B cell (primary cell): ENCODE data around the gene GDI2. TPM values are rescaled to one million over a fixed set of nuclear protein-coding genes. Genes with fewer than 3 reads are reported as not detected.

Experiments
- ATAC-seq: fragments of 200-7000 bp; cut with Tn5 transposase; one replicate; pipeline ENCODE4 v1.10.0; 2021; ENCODE audit warnings: low read depth, mild to moderate bottlenecking, moderate number of reproducible peaks, moderate library complexity
- CTCF ChIA-PET: fragments of 350-600 bp; sonication (Branson Sonifier 250); formaldehyde crosslinking; loops from one replicate; lab custom pipeline; 2021; ENCODE audit warnings: antibody characterized with exemption, inconsistent platforms; lab: Charles Lee
- POLR2A ChIA-PET: fragments of 350-600 bp; sonication (Branson Sonifier 250); formaldehyde crosslinking; loops from one replicate; lab custom pipeline; 2021; ENCODE audit warnings: antibody characterized with exemption; lab: Charles Lee
- DNase-seq: peaks from one replicate; pipeline ENCODE4 v3.0.0; 2013
- H2AFZ ChIP-seq: 2 replicates; pipeline ENCODE4 v1.6.1; 2012; ENCODE audit warnings: mild to moderate bottlenecking, low read depth, low read length; ENCODE audit not compliant: insufficient read depth, poor library complexity, severe bottlenecking
- H3K27ac ChIP-seq, 2 donors: 1 replicate in 1 of 2; 2 replicates in 1 of 2; pipeline ENCODE4 v1.5.1; 2012 to 2013; ENCODE audit warnings: low read length in 2 of 2, mild to moderate bottlenecking in 2 of 2, moderate library complexity in 1 of 2
- H3K27me3 ChIP-seq, 4 experiments: fragments of 200-600 bp in 1 of 4; sonication (generic) in 1 of 4; replicated peaks in 1 of 4; 1 replicate in 2 of 4; 2 replicates in 2 of 4; pipeline versions ENCODE4 v1.6.1 to v1.7.0; 2013 to 2016; ENCODE audit warnings: low read length in 3 of 4, mild to moderate bottlenecking in 2 of 4, mixed read lengths in 1 of 4, moderate library complexity in 1 of 4; ENCODE audit not compliant: insufficient read depth in 4 of 4, control insufficient read depth in 3 of 4; ENCODE audit errors: control extremely low read depth in 1 of 4
- H3K36me3 ChIP-seq, 2 experiments: replicated peaks in 1 of 2; 1 replicate in 1 of 2; 2 replicates in 1 of 2; pipeline versions ENCODE4 v1.6.1 to v1.7.1; 2013; ENCODE audit warnings: low read length in 1 of 2; ENCODE audit not compliant: insufficient read depth in 2 of 2, control insufficient read depth in 1 of 2; ENCODE audit errors: control extremely low read depth in 1 of 2, extremely low read depth in 1 of 2
- H3K4me1 ChIP-seq, 2 donors: fragments of 200-600 bp in 1 of 2; sonication (generic) in 1 of 2; 1 replicate in 1 of 2; 2 replicates in 1 of 2; pipeline versions ENCODE4 v1.5.1 to v1.6.1; 2013 to 2017; ENCODE audit warnings: low read length in 2 of 2; ENCODE audit not compliant: control insufficient read depth in 2 of 2, insufficient read depth in 2 of 2
- H3K4me2 ChIP-seq: replicated peaks from 2 replicates; pipeline ENCODE3; 2012; ENCODE audit warnings: mild to moderate bottlenecking, low read depth, low read length; ENCODE audit not compliant: poor library complexity, severe bottlenecking
- H3K4me3 ChIP-seq, 5 experiments: fragments of 200-600 bp in 1 of 5; sonication (generic) in 1 of 5; 1 replicate in 3 of 5; 2 replicates in 2 of 5; pipeline versions ENCODE4 v1.5.1 to v1.7.0; 2011 to 2016; ENCODE audit warnings: low read length in 4 of 5, mild to moderate bottlenecking in 4 of 5, low read depth in 2 of 5, control low read depth in 1 of 5, moderate library complexity in 1 of 5; ENCODE audit not compliant: insufficient read depth in 1 of 5; ENCODE audit errors: control extremely low read depth in 1 of 5, extremely low read depth in 1 of 5
- H3K79me2 ChIP-seq: fragments of 200-600 bp; sonication (generic); one replicate; pipeline ENCODE4 v1.6.0; 2016; ENCODE audit warnings: low read length; ENCODE audit not compliant: control insufficient read depth, insufficient read depth
- H3K9ac ChIP-seq: fragments of 200-600 bp; sonication (generic); 2 replicates; pipeline ENCODE4 v1.6.1; 2017; ENCODE audit warnings: mild to moderate bottlenecking, low read length, moderate library complexity
- H3K9me3 ChIP-seq, 3 donors: one replicate each; pipeline versions ENCODE4 v1.6.1 to v1.7.1; 2013; ENCODE audit warnings: low read length in 2 of 3; ENCODE audit not compliant: control insufficient read depth in 2 of 3, insufficient read depth in 1 of 3; ENCODE audit errors: control extremely low read depth in 1 of 3
- H4K20me1 ChIP-seq: 2 replicates; pipeline ENCODE4 v1.6.0; 2012; ENCODE audit warnings: mild to moderate bottlenecking, low read length; ENCODE audit not compliant: insufficient read depth, control insufficient read depth, poor library complexity, severe bottlenecking
- H3K27ac Mint-ChIP-seq: one replicate; pipeline ENCODE4 v1.8.0; 2021; ENCODE audit warnings: mixed read lengths
- H3K27me3 Mint-ChIP-seq: one replicate; pipeline ENCODE4 v1.8.0; 2021; ENCODE audit warnings: mixed read lengths
- H3K4me1 Mint-ChIP-seq: one replicate; pipeline ENCODE4 v1.8.0; 2021; ENCODE audit warnings: mixed read lengths
- H3K4me3 Mint-ChIP-seq: one replicate; pipeline ENCODE4 v1.8.0; 2021; ENCODE audit warnings: mixed read lengths
- H3K9me3 Mint-ChIP-seq: one replicate; pipeline ENCODE4 v1.8.0; 2022; ENCODE audit warnings: mixed read lengths; ENCODE audit not compliant: insufficient read depth
- EZH2 ChIP-seq: IDR thresholded peaks from 2 replicates; pipeline ENCODE4 v1.6.1; 2012; ENCODE audit warnings: borderline replicate concordance, low read depth, mild to moderate bottlenecking, moderate library complexity, low read length; ENCODE audit not compliant: insufficient read depth, poor library complexity, severe bottlenecking
- WGBS: methylation state at CpG from one replicate; pipeline ENCODE4 v1.1.5; 2013; ENCODE audit warnings: missing lambda C conversion rate; ENCODE audit not compliant: insufficient coverage; 5-methylcytosine and 5-hydroxymethylcytosine counted together
- intact Hi-C: fragments of 100-400 bp; cut with micrococcal nuclease; formaldehyde crosslinking; loops from one replicate; pipeline ENCODE4 v1.10.0; 2022
- polyA plus RNA-seq: library from polyadenylated mRNA; depleted of rRNA; stranded (reverse); fragments of >200 nt; gene quantifications from 2 replicates; pipeline ENCODE4 v1.2.3, GENCODE V29; 2012
- total RNA-seq, 2 donors: library from RNA; stranded (reverse); fragments of 120-200 nt in 1 of 2; gene quantifications; 1 replicate in 1 of 2; 2 replicates in 1 of 2; pipeline versions ENCODE4 v1.2.3 to v1.2.4, GENCODE V29; 2013 to 2022
- TF ChIP-seq, protein P1 (sequence below): fragments of 200-600 bp; IDR thresholded peaks from one replicate; pipeline ENCODE4 v1.8.0; 2022; ENCODE audit warnings: antibody characterized with exemption, mild to moderate bottlenecking

GDI2 gene
- total and polyA plus RNA-seq, 2 donors (not counting 1 experiment from before 2014, with no cell fraction given) = 91.1 to 187 TPM

DNA sequence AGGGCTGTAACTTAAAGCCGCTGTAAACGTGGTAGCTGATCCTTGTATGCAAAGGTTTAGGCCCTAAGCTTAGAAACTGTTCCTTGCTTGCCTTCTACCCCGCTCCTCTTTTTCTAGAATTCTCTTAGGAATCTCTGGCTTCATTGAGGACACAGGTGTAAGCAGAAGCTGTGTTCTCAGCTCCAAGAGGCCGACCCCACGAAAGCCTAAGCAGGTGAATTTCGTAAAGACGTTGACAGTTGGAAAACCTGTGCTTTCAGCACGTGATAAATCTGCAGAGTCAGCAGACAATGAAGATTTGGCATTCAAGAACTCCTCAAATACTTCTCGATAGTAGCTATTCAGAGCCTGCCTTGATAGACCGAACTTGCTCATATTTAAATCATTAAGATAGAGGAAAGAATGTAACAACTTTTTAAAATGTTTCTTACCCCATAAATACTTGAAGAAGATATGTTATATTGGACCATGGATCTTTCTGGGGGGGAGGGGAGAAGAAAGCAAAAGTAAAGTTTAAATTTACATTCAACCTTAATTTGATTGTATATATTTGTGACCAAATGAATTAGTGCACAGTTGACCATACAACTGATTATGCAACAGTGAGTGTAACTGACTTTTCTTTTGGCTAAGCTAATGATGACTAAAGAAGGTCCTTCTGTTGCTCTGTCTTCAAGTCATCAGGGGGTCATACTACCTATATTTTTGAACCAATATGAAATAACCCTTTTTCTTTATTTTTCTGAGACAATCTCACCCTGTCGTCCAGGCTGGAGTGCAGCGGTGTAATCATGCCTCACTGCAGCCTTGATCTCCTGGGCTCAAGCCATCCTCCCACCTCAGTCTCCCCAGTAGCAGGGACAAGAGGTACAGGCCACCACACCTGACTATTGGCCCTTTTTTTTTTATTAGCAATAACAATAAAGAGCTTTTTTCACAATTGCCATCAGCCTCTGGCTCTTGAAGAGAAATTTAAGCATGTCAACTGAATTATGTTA is 1.2 kb upstream of the GDI2 start:
- peak overlapping the region; percentile 77 to 98 (median 92) for H3K4me3 ChIP-seq
- H3K4me1 Mint-ChIP-seq = peaks cover 74% of the 10 kb centered on the region
- intact Hi-C loops = loop anchor here (5.0 to 10.0 kb wide), 4 partner anchors 37 to 367 kb away; partner anchors contain the start of gene IL15RA
- peak overlapping the region; percentile 89 to 94 for H3K27ac ChIP-seq
- no peaks in the 10 kb centered on the region for H3K27me3 ChIP-seq
- ATAC-seq (no peak), DNase-seq (no peak)
- peaks cover 61% of the 10 kb centered on the region for H3K79me2 ChIP-seq
- no peaks in the 10 kb centered on the region for H3K9me3 Mint-ChIP-seq
- peaks cover 0 to 2% of the 10 kb centered on the region in 2 experiments for H3K36me3 ChIP-seq
- peak overlapping the region; percentile 95 for H3K9ac ChIP-seq
- H2AFZ ChIP-seq = peak overlapping the region; percentile 85
- CTCF ChIA-PET = interaction anchor here (0.8 to 4.2 kb wide), 11 partner anchors 9 to 185 kb away, joined by 3 to 25 read pairs (median 3); partner anchors contain the start of gene FBH1
- peaks cover 72 to 75% of the 10 kb centered on the region in 2 donors for H3K4me1 ChIP-seq
- peak overlapping the region; percentile 96 for H3K27ac Mint-ChIP-seq
- WGBS = 24% methylated on average over 7 of the region's 12 CpGs
- peak overlapping the region; percentile 82 for H3K4me2 ChIP-seq
- peaks cover 18% of the 10 kb centered on the region for H4K20me1 ChIP-seq
- TF ChIP-seq EZH2 = no peak
- TF ChIP-seq, protein P1, sequence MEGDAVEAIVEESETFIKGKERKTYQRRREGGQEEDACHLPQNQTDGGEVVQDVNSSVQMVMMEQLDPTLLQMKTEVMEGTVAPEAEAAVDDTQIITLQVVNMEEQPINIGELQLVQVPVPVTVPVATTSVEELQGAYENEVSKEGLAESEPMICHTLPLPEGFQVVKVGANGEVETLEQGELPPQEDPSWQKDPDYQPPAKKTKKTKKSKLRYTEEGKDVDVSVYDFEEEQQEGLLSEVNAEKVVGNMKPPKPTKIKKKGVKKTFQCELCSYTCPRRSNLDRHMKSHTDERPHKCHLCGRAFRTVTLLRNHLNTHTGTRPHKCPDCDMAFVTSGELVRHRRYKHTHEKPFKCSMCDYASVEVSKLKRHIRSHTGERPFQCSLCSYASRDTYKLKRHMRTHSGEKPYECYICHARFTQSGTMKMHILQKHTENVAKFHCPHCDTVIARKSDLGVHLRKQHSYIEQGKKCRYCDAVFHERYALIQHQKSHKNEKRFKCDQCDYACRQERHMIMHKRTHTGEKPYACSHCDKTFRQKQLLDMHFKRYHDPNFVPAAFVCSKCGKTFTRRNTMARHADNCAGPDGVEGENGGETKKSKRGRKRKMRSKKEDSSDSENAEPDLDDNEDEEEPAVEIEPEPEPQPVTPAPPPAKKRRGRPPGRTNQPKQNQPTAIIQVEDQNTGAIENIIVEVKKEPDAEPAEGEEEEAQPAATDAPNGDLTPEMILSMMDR = no peak
- H3K27me3 Mint-ChIP-seq = no peaks in the 10 kb centered on the region
- peak overlapping the region; percentile 91 for H3K4me3 Mint-ChIP-seq
- POLR2A ChIA-PET = interaction anchor here (0.6 to 5.6 kb wide), 15 partner anchors 10 to 534 kb away, joined by 3 to 39 read pairs (median 4); partner anchors contain the start of genes ANKRD16 and FBH1
- no peaks in the 10 kb centered on the region for H3K9me3 ChIP-seq
